NCI-H226 (cell line): ENCODE data around the gene SLC16A8.
"Not testable (repeated sequence)": the region's sequence is repeated elsewhere in the genome, so short reads cannot be mapped to it uniquely, and the experiment has no call there.

Experiments used
- DNase-seq: peaks from one replicate; pipeline ENCODE4 v3.0.0-alpha.2; 2015

The SLC16A8 gene

DNA sequence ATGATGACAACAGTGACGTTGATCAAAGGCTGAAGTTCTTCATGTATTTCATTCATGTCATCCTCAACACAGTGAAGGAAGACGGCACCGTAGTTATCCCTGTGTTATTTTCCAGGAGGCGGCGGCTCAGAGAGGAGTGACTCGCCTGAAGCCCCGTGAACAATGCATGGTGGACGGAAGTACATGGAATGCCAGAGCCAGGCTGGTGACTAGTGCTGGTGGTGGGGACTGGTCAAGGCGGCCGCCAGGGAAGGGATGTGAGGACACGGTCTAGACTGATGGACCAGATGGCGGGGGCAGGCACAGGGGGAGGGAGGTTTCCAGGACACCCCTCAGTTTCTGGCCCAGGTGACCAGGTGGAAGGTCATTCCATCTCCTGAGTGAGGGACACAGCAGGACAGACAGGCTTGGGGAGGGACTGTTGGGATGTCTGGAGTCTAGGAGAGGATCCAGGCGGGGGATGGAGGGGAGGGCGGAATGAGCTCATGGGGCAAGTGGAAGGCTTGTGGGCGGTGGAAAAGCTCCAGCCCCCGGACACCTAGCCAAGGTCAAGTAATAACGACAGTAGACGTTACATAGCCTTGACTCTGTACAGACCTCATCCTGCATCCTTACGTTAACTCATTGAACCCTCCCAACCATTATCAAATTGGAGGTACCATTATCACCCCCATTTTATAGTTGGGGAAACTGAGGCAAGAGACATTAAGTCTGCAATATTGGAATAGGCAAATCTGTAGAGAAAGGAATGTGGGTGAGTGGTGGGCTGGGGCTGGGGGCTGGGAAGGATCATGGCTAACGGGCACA lies 42.8 kb downstream of the SLC16A8 start:
- DNase-seq = no peak

DNA sequence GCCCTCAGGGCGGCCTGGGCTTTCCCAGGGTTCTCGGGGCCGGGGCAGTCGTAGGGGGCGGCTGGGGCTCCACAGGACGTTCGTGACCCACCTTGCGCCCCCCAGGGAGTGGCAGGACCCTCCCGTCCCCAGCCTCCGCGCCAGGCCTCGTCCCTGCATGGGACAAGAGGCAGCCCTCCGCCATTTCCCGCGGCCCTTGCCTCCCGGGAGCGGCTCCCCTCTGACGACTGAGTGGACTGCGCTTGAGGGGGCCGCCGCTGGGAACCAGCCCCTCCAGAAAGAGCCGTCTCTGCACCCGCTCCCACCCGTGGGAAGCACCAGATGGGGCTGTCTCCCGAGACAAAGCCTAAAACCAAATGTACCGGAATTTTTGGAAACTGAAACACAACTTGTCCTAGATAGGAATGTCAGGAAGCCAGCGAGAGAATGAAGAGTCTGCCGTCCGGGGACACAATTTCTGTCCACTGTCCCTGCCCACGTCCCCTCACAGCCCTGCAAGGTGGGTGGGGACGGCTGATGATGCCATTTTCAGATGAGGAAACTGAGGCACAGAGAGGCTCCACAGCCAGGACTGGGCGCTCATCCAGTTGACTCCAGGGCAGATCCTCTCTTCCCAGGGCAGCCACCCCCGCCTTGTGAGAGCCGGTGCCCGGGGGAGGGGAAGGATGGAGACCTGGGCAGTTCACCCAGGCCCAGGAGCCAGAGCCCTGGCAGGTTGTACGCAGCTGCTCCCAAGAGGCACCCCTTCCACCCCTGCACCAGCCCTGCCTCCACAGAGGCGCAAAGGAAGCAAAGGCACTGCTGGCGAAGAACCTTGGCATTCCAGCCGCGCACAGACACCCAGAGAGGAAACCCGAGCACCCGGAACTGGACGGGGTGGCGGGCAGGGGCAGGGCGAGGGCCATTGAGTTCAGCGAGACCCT lies 44.8 kb downstream of the SLC16A8 start:
- DNase-seq = no peak

DNA sequence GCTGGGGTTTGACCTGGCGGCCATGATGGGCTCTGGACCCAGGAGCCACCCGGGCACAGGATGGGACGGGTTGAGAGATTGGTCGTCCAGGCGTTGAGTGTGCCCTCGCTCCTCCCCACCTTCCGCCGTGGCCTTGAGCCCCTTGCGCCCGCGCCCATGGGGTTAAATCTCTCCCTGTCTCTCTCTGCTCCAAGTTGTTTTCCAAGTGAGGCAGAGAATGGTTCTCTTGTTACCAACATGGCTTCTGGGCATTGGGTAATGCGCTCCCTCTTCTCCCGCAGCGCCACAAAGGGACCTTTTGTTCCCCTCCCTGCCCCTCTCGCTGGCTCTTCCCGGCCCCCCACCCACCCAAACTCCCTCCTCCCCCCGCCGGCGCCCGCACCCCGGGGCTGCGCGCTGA lies 45.6 kb downstream of the SLC16A8 start:
- DNase-seq = no peak

DNA sequence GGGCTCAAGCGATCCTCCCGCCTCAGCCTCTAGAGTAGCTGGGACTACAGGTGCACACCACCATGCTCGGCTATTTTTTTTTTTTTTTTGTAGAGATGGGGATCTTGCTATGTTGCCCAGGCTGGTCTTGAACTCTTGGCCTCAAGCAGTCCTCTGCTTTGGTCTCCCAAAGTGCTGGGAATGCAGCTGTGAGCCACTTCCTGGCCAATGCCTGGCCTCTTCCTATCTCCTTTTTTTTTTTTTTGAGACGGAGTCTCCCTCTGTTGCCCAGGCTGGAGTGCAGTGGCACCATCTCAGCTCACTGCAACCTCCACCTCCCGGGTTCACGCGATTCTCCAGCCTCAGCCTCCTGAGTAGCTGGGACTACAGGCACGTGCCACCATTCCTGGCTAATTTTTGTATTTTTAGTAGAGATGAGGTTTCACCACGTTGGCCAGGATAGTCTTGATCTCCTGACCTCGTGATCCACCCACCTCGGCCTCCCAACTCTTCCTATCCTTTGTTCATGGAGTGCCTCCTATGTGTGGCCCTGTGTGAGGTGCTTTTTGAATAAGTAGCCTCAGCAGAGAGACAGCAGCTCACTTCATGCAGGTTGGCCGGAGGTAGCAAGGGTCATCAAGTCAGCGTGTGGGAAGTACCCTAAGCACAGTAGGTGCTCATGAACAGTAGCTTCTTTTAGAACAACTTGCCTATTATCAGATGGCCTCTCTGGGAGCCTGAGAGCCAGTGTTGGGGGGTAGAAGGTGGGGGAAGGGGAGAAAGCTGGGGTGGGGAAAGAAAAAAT lies 46.4 kb downstream of the SLC16A8 start:
- DNase-seq = not testable (repeated sequence)

- DNase-seq = no peak
Observed at GRCh38 chr22:38036392-38037062, 47.5 kb downstream of the SLC16A8 start.

DNA sequence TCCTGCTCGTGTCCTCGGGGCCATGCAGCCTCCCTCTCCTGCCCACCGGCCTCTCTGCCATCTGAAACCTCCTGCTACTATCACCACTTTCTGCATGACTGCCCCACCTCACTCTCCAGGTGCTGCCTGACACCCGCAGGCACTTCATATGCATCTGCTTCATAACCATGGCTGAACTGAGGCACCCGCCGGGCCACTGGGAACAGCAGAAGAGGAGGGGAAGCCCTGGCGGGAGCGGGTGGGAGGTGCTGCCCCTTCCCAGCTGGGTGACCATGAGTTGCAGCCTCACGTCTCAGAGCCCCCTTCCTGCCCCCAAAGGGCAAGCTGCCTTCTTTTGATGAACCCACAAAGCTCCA lies 48.5 kb downstream of the SLC16A8 start:
- DNase-seq = no peak

- no peak for DNase-seq
Observed at GRCh38 chr22:38034884-38035529, 49.0 kb downstream of the SLC16A8 start.

GRCh38 chr22:38034278-38034882 lies 49.6 kb downstream of the SLC16A8 start:
- DNase-seq = peak; percentile 66

DNA sequence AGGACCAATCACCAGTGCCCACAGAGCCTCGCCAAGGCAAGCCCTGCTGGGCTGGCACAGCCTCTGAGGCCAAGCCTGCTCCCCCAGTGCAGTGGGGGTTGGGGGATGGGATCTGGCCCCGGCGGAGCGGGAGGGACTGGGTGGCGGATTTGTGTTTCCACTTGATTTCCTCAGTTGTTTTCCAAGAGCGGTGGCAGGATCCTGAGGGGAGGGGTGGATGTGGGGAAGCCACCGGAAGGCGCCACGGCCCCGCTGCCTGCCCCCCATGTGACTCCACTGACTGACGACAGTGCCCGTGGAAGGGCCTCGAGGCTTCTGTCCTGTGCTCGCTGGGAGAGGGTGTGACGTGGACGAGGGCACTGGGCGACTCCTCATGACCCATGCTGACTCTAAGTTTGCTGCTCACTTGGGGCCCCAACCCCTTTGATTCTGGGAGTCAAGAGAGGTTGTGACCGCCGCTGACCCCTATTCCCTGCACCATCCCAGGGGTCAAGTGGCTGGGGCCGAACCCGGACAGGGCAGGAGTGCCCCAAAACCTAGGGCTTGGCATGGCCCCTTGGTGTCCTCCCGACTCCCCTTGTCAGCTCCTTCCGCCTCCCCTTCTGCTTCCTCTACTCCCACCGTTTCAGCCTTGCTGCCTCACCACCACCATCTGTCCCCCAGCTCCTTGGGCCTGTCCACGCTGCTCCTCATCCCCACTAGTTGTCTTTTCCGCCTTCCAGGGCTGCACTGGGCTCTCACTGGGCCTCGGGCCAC lies 50.3 kb downstream of the SLC16A8 start:
- no peak for DNase-seq

DNA sequence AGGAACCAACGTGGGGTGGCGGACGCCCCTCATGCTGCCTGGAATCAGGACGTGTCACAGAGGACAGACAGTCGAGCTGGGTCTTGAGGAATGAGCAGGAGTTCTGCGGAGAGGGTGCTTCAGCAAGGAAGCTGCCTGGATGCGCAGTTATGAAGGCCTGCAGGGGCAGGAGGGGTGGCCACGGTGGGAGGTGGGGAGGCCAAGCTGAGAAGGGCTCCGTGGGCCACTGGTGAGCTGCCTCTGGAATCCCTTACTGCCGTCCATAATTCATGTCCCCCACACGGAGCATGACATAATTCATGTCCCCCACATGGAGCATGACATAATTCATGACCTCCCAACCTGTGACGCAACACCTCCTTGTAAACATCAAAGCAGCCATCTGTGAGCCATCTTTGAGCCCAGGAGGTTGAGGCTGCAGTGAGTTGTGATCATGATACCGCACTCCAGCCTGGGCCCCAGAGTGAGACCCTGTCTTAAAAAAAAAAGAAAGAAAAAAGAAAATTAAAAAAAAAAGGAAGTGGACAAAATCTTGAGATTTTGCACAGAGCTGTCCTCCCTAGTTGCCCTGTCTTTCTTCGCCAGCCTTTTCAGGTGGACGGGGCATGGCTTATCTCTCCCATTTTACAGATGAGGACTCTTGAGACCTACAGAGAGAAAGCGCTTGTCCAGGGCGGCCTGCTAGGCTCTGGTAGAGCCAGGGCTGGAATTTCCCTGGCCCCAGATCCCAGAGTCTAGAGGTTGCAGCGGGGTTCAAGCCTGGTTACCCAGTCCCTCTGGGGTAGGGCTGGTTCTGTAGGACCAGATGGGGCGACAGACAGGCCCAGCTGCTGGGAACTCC lies 51.1 kb downstream of the SLC16A8 start:
- no peak for DNase-seq

DNA sequence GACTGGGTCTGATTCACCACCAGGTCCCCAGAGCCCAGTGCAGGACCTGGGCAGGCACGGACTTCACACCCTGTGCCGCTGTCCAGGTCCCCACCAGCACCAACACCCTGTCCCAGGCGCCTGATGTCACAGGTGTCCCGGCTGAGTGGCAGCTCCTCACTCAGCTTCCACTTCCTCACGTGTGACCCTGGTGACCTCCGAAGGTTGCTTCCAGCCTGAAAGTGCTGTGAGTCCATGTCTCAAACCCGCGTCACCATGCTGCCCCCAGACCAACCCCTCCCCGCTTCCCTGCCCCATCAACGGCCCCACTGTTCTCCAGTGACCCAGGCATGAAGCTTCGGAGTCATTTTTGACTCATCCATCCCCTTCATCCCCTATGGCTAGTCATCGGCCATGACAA lies 52.5 kb downstream of the SLC16A8 start:
- DNase-seq = no peak

- no peak for DNase-seq
Observed at GRCh38 chr22:38030311-38031133, 53.5 kb downstream of the SLC16A8 start.

DNA sequence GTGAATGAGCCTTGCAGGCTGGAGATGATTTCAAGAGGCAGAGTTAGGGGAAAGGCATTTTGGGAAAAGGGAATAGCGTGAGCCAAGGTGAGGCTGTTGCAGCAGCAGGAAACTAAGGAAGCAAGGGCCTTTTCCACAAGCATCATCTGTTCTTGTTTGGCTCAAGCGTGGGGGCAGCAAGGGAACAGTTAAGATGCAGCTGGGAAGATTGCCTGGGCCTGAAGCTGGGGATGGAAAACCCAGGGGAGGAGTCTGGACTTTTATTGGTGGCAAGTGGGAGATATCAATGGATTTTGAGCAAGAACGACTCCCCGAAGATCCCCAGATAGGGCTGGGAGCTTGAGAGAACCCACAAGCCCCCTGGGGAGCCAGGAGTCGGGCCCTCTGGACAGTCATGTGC lies 54.1 kb downstream of the SLC16A8 start:
- DNase-seq = no peak

GRCh38 chr22:38029370-38029769 lies 54.6 kb downstream of the SLC16A8 start:
- no peak for DNase-seq

DNA sequence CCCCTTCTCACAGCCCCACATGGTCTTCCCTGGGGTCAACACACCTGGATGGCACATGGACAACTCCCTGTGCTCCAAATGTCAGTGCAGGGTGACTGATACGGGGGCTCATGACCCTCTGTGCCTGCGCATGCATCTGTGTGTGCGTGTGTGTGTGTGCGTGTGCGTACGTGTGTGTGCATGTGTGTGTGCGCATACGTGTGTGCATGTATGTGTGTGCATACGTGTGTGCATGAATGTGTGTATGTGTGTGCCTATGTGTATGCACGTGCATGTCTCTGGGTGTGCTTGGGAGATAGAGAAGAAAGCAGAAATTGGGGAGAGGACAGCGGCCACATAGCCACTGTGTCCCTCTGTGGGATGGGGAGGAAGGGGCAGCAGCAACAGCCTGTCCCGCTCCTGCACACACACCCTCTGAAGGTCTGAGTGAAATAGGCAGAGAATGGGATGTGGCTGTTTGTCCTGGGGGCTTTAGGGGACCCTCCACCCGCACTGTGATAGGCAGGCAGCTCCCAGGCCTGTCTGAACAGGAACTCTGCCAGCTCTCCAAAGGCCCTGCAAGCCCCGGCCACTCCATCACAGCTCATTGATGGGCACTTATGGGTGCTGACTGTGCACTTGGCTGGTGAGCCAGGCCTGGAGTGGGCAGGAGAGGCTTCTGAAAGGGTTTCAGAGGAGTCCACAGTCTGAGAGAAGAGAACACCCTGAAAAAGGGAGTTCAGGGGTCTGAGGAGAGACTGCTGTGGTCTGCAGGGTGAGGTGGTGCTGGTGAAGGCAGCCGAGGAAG lies 55.4 kb downstream of the SLC16A8 start:
- DNase-seq = no peak
